WERI-Rb-1 (cell line): ENCODE measurements around the gene AKAP14.
"Not testable (repeated sequence)": the region's sequence is repeated elsewhere in the genome, so short reads cannot be mapped to it uniquely, and the experiment has no call there.

Source experiments
- DNase-seq: peaks from one replicate; pipeline ENCODE4 v3.0.0-alpha.2; 2020
- H3K27ac ChIP-seq: fragments of 250-450 bp; sonication (Bioruptor Pico); 2 replicates; pipeline ENCODE4 v1.5.1; 2020; ENCODE audit warnings: mild to moderate bottlenecking, moderate library complexity
- H3K27me3 ChIP-seq: fragments of 250-450 bp; sonication (Bioruptor Pico); 2 replicates; pipeline ENCODE4 v1.5.1; 2021; ENCODE audit warnings: mild to moderate bottlenecking, low read depth, moderate library complexity; ENCODE audit not compliant: insufficient read depth, severe bottlenecking
- H3K36me3 ChIP-seq: fragments of 250-450 bp; sonication (Bioruptor Pico); 2 replicates; pipeline ENCODE4 v1.5.1; 2020; ENCODE audit warnings: mild to moderate bottlenecking, moderate library complexity
- H3K4me3 ChIP-seq: 2 replicates; pipeline ENCODE4 v1.5.1; 2011; ENCODE audit warnings: low read depth, mild to moderate bottlenecking, control low read depth, low read length
- H3K9me3 ChIP-seq: fragments of 250-450 bp; sonication (Bioruptor Pico); 2 replicates; pipeline ENCODE4 v1.5.1; 2021; ENCODE audit warnings: mild to moderate bottlenecking, moderate library complexity; ENCODE audit not compliant: severe bottlenecking
- CTCF ChIP-seq: IDR thresholded peaks from 2 replicates; pipeline ENCODE4 v1.5.1; 2011; ENCODE audit warnings: low read depth, mild to moderate bottlenecking, control low read depth, inconsistent platforms, low read length

Gene AKAP14

GRCh38 chrX:119943185-119943988 is 47.7 kb downstream of the AKAP14 start, which contains the start of gene NKAP:
Gene NKAP (minus strand): TSS chrX:119943751. CDS start chrX:119943605, 146 bp downstream.
- no peaks in the 10 kb centered on the region for H3K27me3 ChIP-seq
- no peaks in the 10 kb centered on the region for H3K36me3 ChIP-seq
- no peaks in the 10 kb centered on the region for H3K9me3 ChIP-seq
- DNase-seq: peak; percentile 85
- no peak for TF ChIP-seq CTCF
- peak within 1 kb of the TSS; percentile 70 for H3K27ac ChIP-seq
- peak within 1 kb of the TSS; percentile 60 for H3K4me3 ChIP-seq

GRCh38 chrX:119945481-119945880 is 49.8 kb downstream of the AKAP14 start:
- Histone ChIP-seq H3K36me3 (no peaks in the 10 kb centered on the region), H3K27ac (no peak overlapping the region), H3K9me3 (no peaks in the 10 kb centered on the region), H3K27me3 (no peaks in the 10 kb centered on the region), H3K4me3 (no peak overlapping the region)
- DNase-seq: no peak
- TF ChIP-seq CTCF: no peak

- H3K4me3 ChIP-seq: no peak overlapping the region
- no peaks in the 10 kb centered on the region for H3K36me3 ChIP-seq
- H3K27me3 ChIP-seq: no peaks in the 10 kb centered on the region
- TF ChIP-seq CTCF: 0 out of 2 replicates have a peak, but pooled peaks have one; percentile 4
- DNase-seq: no peak
- no peaks in the 10 kb centered on the region for H3K9me3 ChIP-seq
- no peak overlapping the region for H3K27ac ChIP-seq
Observed at GRCh38 chrX:119948381-119948780, 52.7 kb downstream of the AKAP14 start.

- DNase-seq: no peak
- Histone ChIP-seq H3K27ac (peak overlapping the region; percentile 56; the same call in 1 of the 2 replicates), H3K36me3 (no peaks in the 10 kb centered on the region), H3K27me3 (no peaks in the 10 kb centered on the region), H3K4me3 (no peak overlapping the region), H3K9me3 (no peaks in the 10 kb centered on the region)
- no peak for TF ChIP-seq CTCF
Observed at GRCh38 chrX:119954374-119954773, 58.7 kb downstream of the AKAP14 start.

GRCh38 chrX:119955807-119956570 is 60.3 kb downstream of the AKAP14 start:
- H3K27me3 ChIP-seq, H3K9me3 ChIP-seq, H3K36me3 ChIP-seq, H3K4me3 ChIP-seq, H3K27ac ChIP-seq, DNase-seq: not testable (repeated sequence)

GRCh38 chrX:119960625-119961024 is 64.9 kb downstream of the AKAP14 start:
- no peak for DNase-seq
- TF ChIP-seq CTCF: no peak
- H3K27me3 ChIP-seq: no peaks in the 10 kb centered on the region

GRCh38 chrX:119966837-119967236 is 71.1 kb downstream of the AKAP14 start:
- H3K4me3 ChIP-seq, H3K9me3 ChIP-seq, H3K36me3 ChIP-seq, H3K27ac ChIP-seq, H3K27me3 ChIP-seq, DNase-seq: not testable (repeated sequence)

More at GRCh38 chrX:119960625-119961024, 64.9 kb downstream of the AKAP14 start:
- Histone ChIP-seq H3K9me3 (no peaks in the 10 kb centered on the region), H3K36me3 (no peaks in the 10 kb centered on the region), H3K4me3 (no peak overlapping the region), H3K27ac (no peak overlapping the region)
